Right ventricle myocardium superior (tissue), 1 donor: ENCODE measurements around the gene SEPTIN10. TPM values are rescaled to one million over a fixed set of nuclear protein-coding genes. Genes with fewer than 3 reads are reported as not detected.

Source experiments
- ATAC-seq: fragments of 200-7000 bp; cut with Tn5 transposase; one replicate; pipeline ENCODE4 v1.9.1; 2020; ENCODE audit warnings: mild to moderate bottlenecking; ENCODE audit not compliant: poor library complexity
- DNase-seq: peaks from one replicate; pipeline ENCODE4 v3.0.0-alpha.2; 2020
- intact Hi-C: fragments of 100-400 bp; cut with DNase I; formaldehyde crosslinking; loops from one replicate; pipeline ENCODE4 v1.11.2; 2022
- total RNA-seq: library from RNA; stranded (reverse); fragmentation: NEBNext Ultra II Directional; extraction: Animal tissue kit (Norgen Biotek cat#: 25700); gene quantifications from one replicate; pipeline ENCODE4 v1.2.1, GENCODE V29; 2021
- donor health status: DM: no; HTN: yes; CAD: no; lungs with severe emphysema.

The SEPTIN10 gene
- total RNA-seq, 1 donor from 2014 or later, result 49.3 TPM

DNA sequence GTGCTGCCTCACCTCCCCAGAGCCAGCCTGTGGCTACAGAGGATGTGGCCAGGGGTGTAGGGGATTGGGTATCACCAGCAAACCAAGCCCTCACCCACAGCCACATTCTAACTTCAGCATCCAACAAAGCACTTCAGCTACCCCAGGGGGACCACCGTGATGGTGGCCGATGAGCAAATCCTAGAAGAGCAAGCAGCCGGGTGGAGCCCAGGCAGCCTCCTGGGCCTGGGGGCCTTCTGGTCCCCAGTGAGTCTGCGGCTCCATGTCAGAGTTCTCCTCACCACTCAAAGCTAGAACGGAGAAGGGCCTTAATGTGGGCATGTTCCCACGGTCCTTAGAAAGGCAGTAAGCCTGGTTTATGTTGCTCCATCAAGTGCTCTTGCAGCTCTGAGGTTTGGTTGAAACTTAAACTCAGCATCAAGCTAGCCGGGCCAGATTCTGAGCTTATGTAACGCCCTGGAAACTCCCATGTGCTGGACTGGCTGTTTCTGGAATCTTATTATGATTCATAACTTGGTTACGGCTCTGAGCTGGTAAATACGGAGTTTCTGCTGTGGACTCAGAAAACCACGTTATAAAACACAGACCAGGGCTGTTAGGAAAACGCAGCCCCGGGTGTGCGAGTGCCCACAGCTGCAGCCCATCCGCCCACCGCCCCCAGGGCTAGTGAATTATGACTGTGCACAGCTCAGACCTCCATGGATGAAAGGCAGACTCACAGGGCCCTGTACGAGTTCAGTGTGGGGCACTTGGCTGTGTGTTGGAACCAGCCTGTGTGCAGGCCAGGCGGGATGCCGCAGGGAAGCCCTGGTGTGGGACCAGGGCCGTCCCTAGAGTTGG lies 99.8 kb downstream of the SEPTIN10 start:
- DNase-seq (no peak), ATAC-seq (peak; percentile 60)
- intact Hi-C loops, result no loop called here

DNA sequence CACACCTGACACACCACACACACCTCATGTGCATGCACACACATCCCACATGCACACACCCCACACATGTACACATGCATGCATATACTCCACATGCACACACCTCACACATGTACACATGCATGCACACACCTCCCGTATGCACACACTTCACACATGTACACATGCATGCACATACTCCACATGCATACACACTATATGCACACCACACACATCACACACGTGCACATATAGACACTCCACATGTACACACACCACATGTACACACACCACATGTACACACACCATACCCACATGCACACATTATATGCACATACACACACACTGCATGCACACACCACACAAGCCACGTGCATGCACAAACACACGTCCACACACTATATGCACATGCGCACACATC lies 100.5 kb downstream of the SEPTIN10 start:
- intact Hi-C loops, result no loop called here
- no peak for ATAC-seq
- DNase-seq, result no peak

DNA sequence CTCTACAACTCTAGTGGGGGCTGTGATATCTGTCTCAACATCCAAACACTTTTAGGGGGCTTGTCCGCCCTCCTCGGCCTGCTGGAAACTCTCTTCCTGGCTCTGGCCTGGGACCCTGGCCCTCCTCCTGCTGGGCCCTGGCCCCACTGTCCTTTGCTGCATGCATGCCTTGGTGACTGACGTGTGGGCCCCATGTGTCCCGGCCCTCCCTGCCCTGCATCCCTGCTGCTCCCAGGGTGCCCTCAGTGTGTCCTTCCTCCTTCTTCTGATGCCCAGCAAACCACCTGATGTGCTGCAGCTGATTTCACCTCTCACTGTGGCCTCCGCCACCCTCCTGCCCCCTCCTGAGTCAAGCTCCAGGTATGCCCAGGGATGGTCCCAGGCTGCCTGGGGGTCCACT lies 101.7 kb downstream of the SEPTIN10 start:
- no peak for ATAC-seq
- DNase-seq, result no peak
- intact Hi-C loops, result no loop called here

DNA sequence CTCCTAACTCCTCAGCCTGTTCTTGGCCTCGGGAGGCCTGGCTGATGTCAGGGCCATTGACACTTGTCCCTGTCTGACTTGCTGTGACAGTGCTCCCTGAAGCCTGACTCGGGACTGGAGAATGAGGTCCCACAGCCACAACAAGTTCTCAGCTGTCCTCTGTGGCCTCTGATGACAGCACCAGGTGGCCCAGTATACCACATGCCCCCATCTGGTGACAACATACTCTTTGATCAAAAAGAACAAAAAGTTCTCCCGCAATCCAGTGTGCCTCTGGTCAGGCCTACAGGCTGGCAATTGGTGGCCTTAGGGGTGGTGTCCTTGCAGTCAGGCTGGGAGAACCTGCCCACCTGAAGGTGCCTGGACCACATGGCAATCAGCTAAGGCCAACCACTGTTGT lies 102.6 kb downstream of the SEPTIN10 start:
- intact Hi-C loops, result loop anchor here (2.0 kb wide), 1 partner anchor 382 kb away; the partner anchor contains the start of gene SH3RF3
- ATAC-seq (no peak), DNase-seq (no peak)

DNA sequence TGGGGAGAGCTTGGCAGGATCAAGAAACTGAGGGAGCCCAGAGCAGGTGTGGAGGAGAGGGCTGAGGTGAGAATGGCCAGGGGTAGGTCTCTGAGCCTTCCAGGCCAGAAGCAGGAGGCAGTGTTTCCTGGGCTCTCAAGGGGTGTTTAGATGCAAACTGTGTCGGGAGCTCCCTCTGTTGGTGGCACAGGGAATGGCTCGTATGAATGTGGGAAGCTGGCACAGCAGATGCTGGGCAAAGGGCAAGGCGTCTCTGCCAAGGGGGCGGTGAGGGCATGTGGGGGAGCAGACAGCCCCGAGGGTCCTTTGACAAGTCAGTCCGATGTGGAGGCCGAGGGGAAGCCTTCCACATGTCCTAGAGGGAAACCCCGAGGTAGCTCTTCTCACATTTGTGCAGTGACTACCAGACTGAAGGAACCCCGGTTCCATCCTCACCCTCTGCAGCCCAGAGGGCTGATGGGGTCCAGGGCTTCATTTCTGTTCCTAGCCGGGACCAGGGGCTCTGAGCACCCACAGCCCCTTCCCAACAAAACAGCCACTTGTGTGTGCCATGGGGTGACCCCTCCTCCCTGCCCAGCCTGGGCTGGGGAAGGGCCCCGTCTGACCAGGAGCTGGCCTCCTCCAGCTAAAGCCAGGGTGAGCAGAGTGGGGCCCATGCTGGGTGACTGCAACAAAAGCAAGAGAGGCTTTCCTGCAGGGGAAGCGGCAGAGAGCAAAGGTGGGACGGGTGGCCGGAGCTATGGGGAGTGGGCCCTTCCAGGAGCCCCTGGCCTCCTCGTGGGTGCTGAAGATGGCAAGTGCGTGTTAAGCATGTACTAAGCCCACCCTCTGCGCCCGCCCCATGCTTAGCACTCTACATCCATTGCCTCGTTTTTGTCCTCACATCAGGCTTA lies 103.4 kb downstream of the SEPTIN10 start:
- DNase-seq, result peak; percentile 85
- intact Hi-C loops, result loop anchor here (2.0 kb wide), 1 partner anchor 382 kb away; the partner anchor contains the start of gene SH3RF3
- ATAC-seq, result peak; percentile 83

DNA sequence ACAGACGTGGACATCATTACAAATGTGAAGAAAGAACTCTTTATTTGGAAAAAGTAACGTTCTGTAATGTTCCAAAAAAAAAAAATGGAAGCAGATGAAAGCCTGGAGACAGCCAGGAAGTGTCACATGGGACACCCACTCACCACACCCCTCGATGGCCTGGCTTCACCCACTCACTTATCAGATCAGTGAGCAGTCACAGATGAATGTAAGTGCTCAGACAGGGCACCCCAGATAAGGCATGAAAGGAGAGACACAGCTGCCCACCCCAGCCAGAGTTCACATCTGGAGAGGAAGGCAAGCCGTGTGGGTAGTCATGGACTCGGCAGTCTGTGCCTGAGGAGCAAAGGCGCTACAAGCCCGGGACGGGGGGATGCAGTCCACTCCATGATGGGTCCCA lies 105.2 kb downstream of the SEPTIN10 start:
- DNase-seq (no peak), ATAC-seq (no peak)
- intact Hi-C loops, result no loop called here

DNA sequence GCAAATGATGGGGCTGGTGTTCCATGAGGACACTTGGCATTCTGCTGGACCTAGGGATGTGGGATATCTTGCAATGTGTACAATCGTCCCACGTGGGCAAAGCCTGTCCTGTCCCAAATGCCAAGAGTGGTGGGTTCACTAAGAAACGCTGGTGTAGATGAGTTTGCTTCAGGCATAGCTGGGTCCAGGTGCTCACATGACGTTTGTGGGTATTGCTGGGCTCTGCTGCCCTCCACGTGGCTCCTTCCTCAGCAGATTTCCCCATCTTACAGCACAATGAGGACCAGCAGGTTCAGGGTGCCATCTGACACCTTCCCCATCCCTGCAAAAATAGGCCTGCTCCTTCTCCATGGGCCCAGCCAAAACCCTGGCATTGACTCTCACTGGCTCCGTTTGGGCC lies 105.9 kb downstream of the SEPTIN10 start:
- intact Hi-C loops, result no loop called here
- no peak for ATAC-seq
- no peak for DNase-seq

DNA sequence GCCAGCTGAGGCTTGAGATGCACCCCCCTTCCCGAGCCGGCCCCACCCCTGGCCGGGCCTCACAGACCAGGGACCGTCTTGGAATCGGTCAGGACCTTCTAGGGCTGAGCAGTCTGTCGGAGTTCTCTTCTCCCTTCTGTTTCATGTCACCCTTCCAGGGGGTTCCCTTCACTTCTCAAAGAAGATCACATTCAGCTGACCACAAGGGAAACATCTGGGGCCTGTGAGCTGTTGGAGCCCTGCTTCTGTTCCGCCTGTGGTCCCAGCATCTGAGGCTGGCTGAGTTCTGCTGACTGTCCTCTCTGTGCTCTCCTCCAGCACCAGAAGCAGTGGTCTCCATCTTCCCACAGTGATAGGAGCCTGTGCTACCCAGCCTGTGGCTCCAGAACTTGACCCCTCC lies 106.5 kb downstream of the SEPTIN10 start:
- intact Hi-C loops, result no loop called here
- no peak for DNase-seq
- ATAC-seq, result no peak

DNA sequence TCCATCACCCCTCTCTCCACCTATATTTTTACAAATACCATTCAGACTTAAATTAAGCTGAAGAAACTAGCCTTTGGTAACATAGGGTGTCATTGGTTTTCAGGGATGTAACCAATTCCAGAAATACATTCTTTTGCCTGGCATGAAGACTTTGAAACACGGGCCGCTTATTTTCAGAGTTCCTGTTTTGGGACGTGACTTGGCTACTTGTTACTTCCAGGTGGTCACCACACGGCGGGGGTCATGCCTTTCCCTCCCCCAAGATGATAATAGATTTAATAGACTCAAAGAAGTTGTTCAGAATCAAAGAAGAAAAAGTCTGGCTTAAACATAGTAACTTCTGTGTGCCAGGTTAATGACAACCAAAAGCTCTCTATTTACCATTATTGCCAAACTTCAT lies 110.6 kb downstream of the SEPTIN10 start:
- ATAC-seq (no peak), DNase-seq (no peak)
- intact Hi-C loops, result no loop called here

DNA sequence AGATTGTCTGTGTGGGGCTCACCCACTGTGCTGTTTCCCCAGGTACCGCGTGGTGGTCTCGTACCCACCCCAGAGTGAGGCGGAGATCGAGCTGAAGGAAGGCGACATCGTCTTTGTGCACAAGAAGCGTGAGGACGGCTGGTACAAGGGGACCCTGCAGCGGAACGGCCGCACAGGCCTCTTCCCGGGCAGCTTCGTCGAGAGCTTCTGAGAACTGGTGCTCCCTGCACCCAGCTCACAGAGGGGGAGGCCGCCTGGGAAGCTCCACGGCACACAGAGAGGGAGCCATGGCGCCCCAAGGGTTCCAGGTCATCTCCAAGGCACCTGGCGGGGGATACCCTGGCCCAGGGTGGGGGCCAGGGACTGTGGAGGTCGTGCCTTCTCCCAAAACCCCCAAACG lies 112.3 kb downstream of the SEPTIN10 start:
- intact Hi-C loops, result no loop called here
- ATAC-seq (no peak), DNase-seq (no peak)

DNA sequence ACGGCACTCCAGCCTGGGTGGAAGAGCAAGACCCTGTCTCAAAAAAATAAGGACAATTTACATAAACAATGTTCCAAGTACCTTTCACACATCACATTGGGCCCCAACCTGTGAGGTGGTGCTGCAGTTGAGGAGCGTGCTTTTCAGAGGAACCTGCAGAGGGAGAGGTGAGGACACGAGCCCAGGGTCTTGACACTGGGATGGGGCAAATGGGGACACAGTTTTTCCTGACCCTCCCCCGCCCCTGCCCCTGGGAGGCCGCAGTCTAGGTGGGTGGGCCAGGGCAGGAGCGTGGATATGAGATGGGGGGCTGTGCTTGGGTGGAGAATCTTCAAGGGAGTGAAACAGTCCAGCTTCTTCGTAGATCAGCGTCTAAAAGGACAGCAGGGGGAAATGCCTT lies 112.9 kb downstream of the SEPTIN10 start:
- intact Hi-C loops, result no loop called here
- DNase-seq (no peak), ATAC-seq (no peak)

DNA sequence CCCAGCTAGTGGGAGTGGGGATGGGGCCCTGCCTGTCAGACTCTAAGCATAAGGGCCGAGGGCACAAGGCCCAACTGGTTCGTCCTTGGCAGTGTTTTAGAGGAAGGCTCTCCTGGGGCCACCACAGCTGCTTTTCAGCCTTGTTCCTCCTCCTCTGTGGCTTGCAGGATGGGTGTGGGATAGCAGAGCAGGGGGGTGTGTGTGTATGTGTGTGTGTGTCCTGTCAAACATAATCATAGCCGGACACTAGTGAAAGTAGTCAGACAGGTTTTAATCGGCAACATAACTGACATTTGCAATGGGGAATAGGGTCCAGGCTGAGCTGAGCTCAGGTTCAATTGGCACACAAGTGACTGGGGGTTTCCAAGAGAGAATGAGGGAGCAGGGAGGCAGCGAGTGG lies 114.2 kb downstream of the SEPTIN10 start:
- intact Hi-C loops, result loop anchor here (10.0 kb wide), 1 partner anchor 215 kb away; no protein-coding TSS in a partner anchor
- ATAC-seq (no peak), DNase-seq (no peak)

DNA sequence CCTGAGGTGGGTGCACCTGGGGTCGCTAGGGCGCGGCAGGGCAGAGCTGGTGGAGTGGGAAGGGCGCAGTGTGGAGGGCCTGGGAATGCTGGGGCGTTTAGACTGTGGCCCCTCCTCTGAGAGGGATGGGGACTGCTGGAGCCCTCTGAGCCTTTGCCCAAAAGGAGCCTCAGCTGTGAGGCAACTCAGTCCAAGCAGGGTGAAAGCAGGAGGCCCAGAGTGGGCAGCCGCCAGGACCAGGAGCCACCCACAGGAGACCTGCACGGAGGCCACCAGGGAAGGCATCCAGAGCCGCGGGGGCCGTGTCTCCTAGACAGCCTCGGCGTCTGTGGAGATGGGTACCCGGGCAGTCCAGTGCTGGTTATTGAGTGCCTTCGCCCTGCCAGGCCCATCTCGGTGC lies 114.9 kb downstream of the SEPTIN10 start:
- intact Hi-C loops, result loop anchor here (10.0 kb wide), 1 partner anchor 214 kb away; no protein-coding TSS in a partner anchor
- DNase-seq (no peak), ATAC-seq (no peak)

DNA sequence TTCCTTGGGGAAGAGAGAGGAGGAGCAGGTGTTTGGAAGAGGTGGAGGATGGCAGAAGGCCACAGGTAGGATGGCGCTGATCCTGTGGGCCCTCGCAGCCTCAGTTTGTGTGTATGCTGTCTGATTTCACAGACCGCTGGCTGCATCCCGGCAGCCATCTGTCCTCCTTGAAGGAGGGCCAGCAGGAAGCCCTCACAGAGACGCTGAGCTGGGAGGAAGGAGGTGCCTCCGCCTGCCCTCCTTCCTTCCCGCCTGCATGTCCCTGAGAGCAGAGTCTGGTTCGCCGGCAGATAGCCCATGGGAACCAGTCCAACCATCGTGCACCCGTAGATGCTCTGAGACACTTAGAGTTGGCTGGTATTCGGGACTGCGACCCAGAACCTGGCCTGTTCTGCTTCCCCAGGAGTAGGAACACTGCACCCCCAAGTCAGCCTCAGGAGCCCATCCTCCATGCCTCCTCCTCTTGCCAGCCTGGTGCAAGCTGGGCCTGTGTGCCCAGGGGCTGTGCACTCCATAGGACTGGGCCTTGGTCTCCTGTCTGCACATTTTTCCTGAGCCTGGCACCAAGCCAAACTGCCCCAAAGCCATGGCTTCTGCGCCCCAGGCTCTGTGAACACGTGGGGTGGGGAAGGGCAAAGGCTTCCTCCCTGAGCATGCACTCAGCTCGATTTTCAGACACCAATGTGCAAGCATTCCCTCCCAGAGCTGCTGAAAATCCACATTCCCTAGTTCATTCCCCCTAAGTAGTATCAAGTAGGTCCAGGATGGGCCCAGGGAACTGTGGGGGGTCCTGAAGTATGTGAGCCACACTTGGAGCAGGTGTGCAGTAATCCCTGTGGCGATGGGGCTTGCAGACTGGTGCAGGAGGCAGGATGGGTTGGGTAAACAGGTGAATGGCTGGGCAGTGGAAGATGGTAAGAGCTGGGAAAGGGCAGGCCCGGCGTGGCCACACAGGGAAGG lies 115.6 kb downstream of the SEPTIN10 start:
- intact Hi-C loops, result loop anchor here (10.0 kb wide), 1 partner anchor 213 kb away; no protein-coding TSS in a partner anchor
- no peak for ATAC-seq
- no peak for DNase-seq

DNA sequence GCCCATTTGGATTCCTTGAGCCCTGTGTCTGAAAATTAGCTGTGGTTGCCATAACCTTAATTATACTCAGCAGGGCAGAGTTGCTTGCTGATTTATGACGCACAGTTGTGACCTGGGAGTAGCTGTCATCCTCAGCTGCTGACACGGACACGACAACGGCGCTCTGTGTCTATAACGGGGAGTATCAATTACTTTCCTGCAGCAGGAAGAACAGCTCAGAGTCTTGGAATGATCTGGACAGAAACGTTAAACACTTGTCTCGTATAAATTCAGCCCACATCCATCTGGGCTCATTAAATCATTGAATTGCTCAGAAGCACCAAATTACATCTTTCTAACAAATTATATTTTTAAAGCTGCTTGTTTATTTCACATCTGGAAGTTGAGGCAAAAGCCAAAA lies 116.3 kb downstream of the SEPTIN10 start:
- intact Hi-C loops, result loop anchor here (10.0 kb wide), 1 partner anchor 213 kb away; no protein-coding TSS in a partner anchor
- no peak for DNase-seq
- ATAC-seq, result no peak

DNA sequence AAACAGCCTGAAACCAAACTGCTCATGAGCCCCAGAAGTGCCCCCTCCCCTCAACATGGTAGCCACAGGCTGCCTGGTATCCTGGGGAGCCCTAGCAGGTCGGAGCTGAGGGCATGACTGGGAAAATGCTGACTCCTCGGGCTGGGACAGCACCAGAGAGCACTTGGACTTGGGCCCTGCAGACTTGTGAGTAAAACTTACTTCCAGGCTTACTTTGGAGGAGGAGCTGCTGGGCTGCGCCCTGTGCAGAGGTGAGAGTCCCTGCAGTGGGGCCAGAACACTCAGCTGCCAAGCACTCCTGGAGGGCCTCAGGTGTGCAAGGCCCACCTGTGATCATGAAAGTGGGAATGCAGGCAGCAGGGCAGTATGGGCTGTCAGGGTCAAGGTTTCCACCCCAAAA lies 119.4 kb downstream of the SEPTIN10 start:
- intact Hi-C loops, result loop anchor here (10.0 kb wide), 1 partner anchor 210 kb away; no protein-coding TSS in a partner anchor
- no peak for ATAC-seq
- DNase-seq, result no peak

DNA sequence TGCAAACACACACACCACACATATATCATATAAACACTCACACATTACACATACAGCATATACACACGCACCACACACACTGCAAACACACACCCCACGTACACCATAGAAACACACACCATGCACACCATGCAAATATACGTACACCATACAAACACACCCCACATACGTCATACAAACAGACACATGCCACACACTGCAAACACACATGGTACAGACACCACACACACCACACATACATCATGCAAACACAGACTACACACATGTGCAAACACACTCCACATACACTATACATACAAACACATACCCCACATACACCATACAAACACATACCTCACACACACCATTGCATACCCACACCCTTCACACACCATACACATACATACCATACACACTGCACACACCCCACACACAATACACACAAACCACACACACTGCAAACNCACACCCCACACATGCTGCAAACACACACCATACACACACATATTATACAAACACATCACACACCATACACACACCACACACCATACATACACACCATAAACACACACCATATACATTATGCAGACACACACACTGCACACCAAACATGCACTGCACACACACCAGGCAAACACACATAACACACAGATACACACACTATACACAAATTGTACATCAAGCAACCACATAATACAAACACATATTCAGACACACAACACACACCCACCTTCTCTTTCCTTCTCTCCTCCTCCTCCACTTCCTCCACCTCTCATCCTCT lies 120.4 kb downstream of the SEPTIN10 start:
- no peak for ATAC-seq

More for the DNA sequence above, 120.4 kb downstream of the SEPTIN10 start:
- DNase-seq, result no peak
- intact Hi-C loops, result loop anchor here (10.0 kb wide), 1 partner anchor 209 kb away; no protein-coding TSS in a partner anchor
